ENCODE results near the gene SPEF1.
"Not testable (repeated sequence)": the region's sequence is repeated elsewhere in the genome, so short reads cannot be mapped to it uniquely, and the experiment has no call there.

SPEF1 gene, protein sequence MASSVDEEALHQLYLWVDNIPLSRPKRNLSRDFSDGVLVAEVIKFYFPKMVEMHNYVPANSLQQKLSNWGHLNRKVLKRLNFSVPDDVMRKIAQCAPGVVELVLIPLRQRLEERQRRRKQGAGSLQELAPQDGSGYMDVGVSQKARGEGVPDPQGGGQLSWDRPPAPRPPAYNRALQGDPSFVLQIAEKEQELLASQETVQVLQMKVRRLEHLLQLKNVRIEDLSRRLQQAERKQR

DNA sequence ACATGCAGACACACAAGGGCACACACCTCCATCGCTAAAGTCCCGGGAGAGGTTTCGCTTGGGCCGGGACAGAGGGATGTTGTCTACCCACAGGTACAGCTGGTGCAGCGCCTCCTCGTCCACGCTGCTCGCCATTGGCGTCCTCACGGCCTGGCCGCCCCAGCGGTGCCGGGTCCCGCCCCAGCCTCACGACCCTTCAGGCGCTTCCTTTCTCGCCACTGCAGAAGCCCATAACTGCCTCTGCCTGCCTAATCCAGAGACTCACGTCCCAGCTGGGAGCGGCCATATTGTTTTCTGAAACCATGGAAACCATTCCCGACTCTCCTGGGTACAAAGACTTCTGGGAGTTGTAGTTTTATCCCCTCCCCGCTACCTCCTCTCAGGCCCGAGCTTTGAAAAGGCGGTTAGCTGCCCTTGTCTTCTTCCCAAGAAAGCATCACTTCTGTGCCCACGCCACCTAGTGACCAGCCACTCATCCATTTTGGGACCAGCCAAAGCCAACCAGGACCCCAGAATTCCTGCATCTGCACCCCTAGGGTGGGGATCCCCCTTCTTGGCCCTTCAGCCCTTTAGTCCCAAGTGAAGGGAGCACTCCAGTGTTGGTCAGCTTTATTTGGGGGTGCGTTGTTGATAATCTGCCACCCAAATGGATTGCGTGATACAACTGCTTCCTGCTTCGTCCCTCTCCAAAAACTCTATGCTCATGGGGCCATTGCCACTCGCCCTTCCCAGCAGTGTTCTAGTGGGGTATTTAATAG, at the start of gene SPEF1:
Gene SPEF1 (minus strand): TSS at position 296 of the 758 bp plus-strand sequence. CDS start 161 bp downstream, at position 135.
- POLR2A ChIA-PET: interaction anchor here (0.7 to 1.0 kb wide), 4 partner anchors 10 to 39 kb away, joined by 3 to 5 read pairs (median 4); partner anchors contain the start of genes ADISSP and AP5S1
- CTCF ChIA-PET: interaction anchor here (0.6 to 11.6 kb wide), 22 partner anchors 8 to 219 kb away, joined by 3 to 255 read pairs (median 6); partner anchors contain the start of genes ADAM33, ADISSP and AP5S1
- DNase-seq (ENCODE audit: low read depth, low spot score): peak; percentile 59
- TF ChIP-seq, protein P1, sequence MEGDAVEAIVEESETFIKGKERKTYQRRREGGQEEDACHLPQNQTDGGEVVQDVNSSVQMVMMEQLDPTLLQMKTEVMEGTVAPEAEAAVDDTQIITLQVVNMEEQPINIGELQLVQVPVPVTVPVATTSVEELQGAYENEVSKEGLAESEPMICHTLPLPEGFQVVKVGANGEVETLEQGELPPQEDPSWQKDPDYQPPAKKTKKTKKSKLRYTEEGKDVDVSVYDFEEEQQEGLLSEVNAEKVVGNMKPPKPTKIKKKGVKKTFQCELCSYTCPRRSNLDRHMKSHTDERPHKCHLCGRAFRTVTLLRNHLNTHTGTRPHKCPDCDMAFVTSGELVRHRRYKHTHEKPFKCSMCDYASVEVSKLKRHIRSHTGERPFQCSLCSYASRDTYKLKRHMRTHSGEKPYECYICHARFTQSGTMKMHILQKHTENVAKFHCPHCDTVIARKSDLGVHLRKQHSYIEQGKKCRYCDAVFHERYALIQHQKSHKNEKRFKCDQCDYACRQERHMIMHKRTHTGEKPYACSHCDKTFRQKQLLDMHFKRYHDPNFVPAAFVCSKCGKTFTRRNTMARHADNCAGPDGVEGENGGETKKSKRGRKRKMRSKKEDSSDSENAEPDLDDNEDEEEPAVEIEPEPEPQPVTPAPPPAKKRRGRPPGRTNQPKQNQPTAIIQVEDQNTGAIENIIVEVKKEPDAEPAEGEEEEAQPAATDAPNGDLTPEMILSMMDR (IDR thresholded peaks at IDR 0.05; ENCODE audit: insufficient read depth, low read length, missing control alignments): peak; percentile 68
- peak within 1 kb of the TSS; percentile 60 for H3K4me3 ChIP-seq (ENCODE audit: low read depth, low read length)

DNA sequence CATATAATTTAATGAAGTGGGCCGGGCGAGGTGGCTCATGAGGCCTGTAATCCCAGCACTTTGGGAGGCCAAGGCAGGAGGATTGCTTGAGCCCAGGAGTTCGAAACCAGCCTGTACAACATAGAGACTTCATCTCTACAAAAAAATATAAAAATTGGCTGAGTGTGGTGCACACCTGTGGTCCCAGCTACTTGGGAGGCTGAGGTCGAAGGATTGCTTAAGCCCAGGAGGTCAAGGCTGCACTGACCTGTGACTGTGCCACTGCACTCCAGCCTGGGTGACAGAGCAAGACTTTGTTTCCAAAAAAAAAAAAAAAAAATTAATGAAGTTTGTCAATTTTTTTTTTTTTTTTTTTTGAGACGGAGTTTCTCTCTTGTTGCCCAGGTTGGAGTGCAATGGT, 48.6 kb upstream of the SPEF1 start:
- CTCF ChIA-PET: interaction anchor here (0.8 to 2.5 kb wide), 5 partner anchors 10 to 241 kb away, joined by 3 to 20 read pairs (median 5); partner anchors contain the start of gene AP5S1
- H3K4me3 ChIP-seq (ENCODE audit: low read depth, low read length); DNase-seq (ENCODE audit: low read depth, low spot score); POLR2A ChIA-PET: not testable (repeated sequence)

DNA sequence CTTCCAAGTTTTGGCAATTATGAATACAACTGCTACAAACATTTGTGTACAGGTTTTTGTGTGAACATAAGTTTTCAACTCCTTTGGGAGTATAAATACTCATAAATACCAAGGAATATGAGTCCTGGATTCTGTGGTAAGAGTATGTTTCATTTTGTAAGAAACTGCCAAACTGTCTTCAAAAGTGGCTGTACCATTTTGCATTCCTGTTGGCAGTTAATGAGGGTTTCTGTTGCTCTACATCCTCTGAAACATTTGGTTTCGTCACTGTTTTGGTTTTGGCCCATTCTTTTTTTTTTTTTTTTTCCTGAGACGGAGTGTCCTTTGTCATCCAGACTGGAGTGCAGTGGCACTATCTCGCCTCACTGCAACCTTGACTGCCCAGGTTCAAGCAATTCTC, 47.5 kb upstream of the SPEF1 start:
- ChIA-PET CTCF (interaction anchor here (0.8 to 2.5 kb wide), 2 partner anchors 9 to 78 kb away, joined by 4 to 20 read pairs; partner anchors contain the start of gene AP5S1), POLR2A (no interaction called here)
- no peak overlapping the region for H3K4me3 ChIP-seq (ENCODE audit: low read depth, low read length)
- TF ChIP-seq, protein P1 (IDR thresholded peaks at IDR 0.05; ENCODE audit: insufficient read depth, low read length, missing control alignments): no peak
- no peak for DNase-seq (ENCODE audit: low read depth, low spot score)

DNA sequence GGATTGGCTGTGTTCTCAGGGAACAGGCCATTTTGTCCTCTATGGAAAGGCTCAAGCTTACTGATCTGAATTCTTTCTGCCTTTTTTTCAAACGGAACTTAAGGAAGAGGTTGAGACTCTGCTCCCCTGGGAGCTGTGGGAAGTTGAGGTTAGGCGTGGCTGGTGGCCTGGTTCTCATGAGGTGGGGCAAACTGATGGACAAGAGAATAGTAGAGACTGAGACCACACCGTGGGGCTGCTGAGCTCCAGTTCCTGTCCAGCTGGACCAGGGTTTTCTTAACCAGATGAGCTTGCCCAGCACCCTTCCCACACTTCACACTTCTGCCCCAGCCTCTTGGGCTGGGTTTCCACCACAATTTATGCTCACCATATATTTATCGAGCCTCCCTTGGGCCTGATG, 45.2 kb upstream of the SPEF1 start:
- ChIA-PET CTCF (interaction anchor here (1.0 to 1.5 kb wide), 3 partner anchors 8 to 45 kb away, joined by 3 to 6 read pairs (median 4); partner anchors contain the start of gene SPEF1), POLR2A (interaction anchor here (1.4 kb wide), 1 partner anchor 40 kb away, joined by 3 read pairs; the partner anchor contains the start of gene CENPB)
- TF ChIP-seq, protein P1 (IDR thresholded peaks at IDR 0.05; ENCODE audit: insufficient read depth, low read length, missing control alignments): no peak
- no peak for DNase-seq (ENCODE audit: low read depth, low spot score)
- H3K4me3 ChIP-seq (ENCODE audit: low read depth, low read length): no peak overlapping the region

DNA sequence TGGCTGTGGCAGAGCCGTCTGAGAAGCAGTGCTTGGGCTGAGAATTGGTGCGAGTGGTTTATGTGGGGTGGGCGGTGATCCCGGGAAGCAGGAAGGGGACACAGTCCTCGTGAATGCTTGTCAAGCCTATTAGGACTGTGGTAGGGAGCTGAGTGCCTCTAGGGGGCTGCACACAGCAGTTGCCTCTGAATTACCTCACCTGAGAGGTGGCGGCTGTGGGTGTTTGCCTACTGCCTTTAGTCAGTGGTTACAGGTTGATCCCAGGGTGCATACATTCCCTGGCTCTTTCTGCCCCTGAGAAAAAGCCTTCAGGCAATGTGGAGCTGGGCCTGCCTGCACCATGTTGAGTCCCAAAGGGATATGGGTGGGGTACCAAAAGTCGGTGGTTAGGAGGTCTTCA, 44.3 kb upstream of the SPEF1 start:
- no peak overlapping the region for H3K4me3 ChIP-seq (ENCODE audit: low read depth, low read length)
- TF ChIP-seq, protein P1 (IDR thresholded peaks at IDR 0.05; ENCODE audit: insufficient read depth, low read length, missing control alignments): no peak
- CTCF ChIA-PET: interaction anchor here (0.9 to 1.0 kb wide), 3 partner anchors 29 to 38 kb away, joined by 3 read pairs; no protein-coding TSS in a partner anchor
- POLR2A ChIA-PET: interaction anchor here (1.4 kb wide), 1 partner anchor 39 kb away, joined by 3 read pairs; the partner anchor contains the start of gene CENPB
- DNase-seq (ENCODE audit: low read depth, low spot score): no peak

DNA sequence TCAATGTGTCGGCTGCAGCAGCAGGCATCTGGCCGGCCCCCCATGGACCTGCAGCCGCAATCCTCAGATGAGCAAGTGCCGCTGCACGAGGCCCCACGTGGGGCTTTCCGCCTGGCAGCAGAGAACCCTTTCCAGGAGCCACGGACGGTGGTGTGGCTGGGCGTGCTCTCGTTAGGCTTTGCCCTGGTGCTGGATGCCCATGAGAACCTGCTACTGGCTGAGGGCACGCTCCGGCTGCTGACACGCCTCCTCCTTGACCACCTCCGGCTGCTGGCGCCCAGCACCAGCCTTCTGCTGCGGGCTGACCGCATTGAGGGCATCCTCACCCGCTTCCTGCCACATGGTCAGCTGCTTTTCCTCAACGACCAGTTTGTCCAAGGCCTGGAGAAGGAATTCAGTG, 42.6 kb upstream of the SPEF1 start:
- ChIA-PET CTCF (interaction anchor here (0.9 to 8.8 kb wide), 2 partner anchors 37 to 82 kb away, joined by 3 to 255 read pairs; partner anchors contain the start of genes CENPB and SPEF1), POLR2A (no interaction called here)
- no peak for DNase-seq (ENCODE audit: low read depth, low spot score)
- TF ChIP-seq, protein P1 (IDR thresholded peaks at IDR 0.05; ENCODE audit: insufficient read depth, low read length, missing control alignments): no peak
- H3K4me3 ChIP-seq (ENCODE audit: low read depth, low read length): no peak overlapping the region
